H1 (cell line): ENCODE measurements around the gene KEL. TPM values are rescaled to one million over a fixed set of nuclear protein-coding genes. Genes with fewer than 3 reads are reported as not detected.

ENCODE experiments used
- CTCF ChIA-PET: fragments of 300-600 bp; sonication (Branson Sonifier 250); formaldehyde crosslinking; loops from one replicate; lab custom pipeline; 2021; ENCODE audit not compliant: partially characterized antibody; lab: Charles Lee
- POLR2A ChIA-PET: fragments of 300-600 bp; sonication (Branson Sonifier 250); formaldehyde crosslinking; loops from one replicate; lab custom pipeline; 2021; ENCODE audit warnings: inconsistent platforms; ENCODE audit not compliant: partially characterized antibody; lab: Charles Lee
- DNase-seq, 2 experiments: peaks; one replicate each; pipeline versions ENCODE4 v3.0.0 to v3.0.0-alpha.2; 2010 to 2022; ENCODE audit warnings: low spot score in 2 of 2, low read depth in 1 of 2, mixed read lengths in 1 of 2
- FAIRE-seq: peaks from 2 replicates; lab custom pipeline; 2011; peaks lifted over from hg19 to GRCh38; lab: Jason Lieb, UNC
- H2AFZ ChIP-seq: 2 replicates; pipeline ENCODE4 v1.8.1; 2012; ENCODE audit warnings: low read length, inconsistent platforms
- H2AK5ac ChIP-seq: 2 replicates; pipeline ENCODE4 v1.6.1; 2013; ENCODE audit warnings: low read depth, low read length
- H2BK120ac ChIP-seq: replicated peaks from 2 replicates; pipeline ENCODE3; 2013; ENCODE audit warnings: low read depth, low read length, inconsistent platforms
- H2BK12ac ChIP-seq: 2 replicates; pipeline ENCODE4 v1.6.1; 2013; ENCODE audit warnings: low read depth, low read length
- H2BK15ac ChIP-seq: 2 replicates; pipeline ENCODE4 v1.6.1; 2013; ENCODE audit warnings: low read length
- H2BK20ac ChIP-seq: 2 replicates; pipeline ENCODE4 v1.6.1; 2013; ENCODE audit warnings: low read length
- H2BK5ac ChIP-seq: 2 replicates; pipeline ENCODE4 v1.6.1; 2013; ENCODE audit warnings: low read depth, low read length
- H3K14ac ChIP-seq: 2 replicates; pipeline ENCODE4 v1.6.1; 2013; ENCODE audit warnings: inconsistent platforms; ENCODE audit not compliant: insufficient read length
- H3K18ac ChIP-seq: 2 replicates; pipeline ENCODE4 v1.6.1; 2013; ENCODE audit warnings: low read length; ENCODE audit errors: extremely low read depth
- H3K23ac ChIP-seq: 2 replicates; pipeline ENCODE4 v1.6.1; 2013; ENCODE audit warnings: inconsistent platforms; ENCODE audit not compliant: insufficient read length
- H3K23me2 ChIP-seq: 2 replicates; pipeline ENCODE4 v1.6.1; 2013; ENCODE audit warnings: low read depth, low read length
- H3K27ac ChIP-seq: 2 replicates; pipeline ENCODE4 v1.6.1; 2011; ENCODE audit warnings: low read depth, low read length, inconsistent platforms
- H3K27me3 ChIP-seq, 4 experiments: replicated peaks in 1 of 4; 1 replicate in 1 of 4; 2 replicates in 3 of 4; pipeline versions ENCODE4 v1.6.1 to v1.8.1; 2011 to 2013; ENCODE audit warnings: low read length in 3 of 4, mild to moderate bottlenecking in 3 of 4, inconsistent platforms in 2 of 4, mixed read lengths in 2 of 4, moderate library complexity in 1 of 4; ENCODE audit not compliant: control insufficient read depth in 3 of 4, insufficient read depth in 3 of 4; ENCODE audit errors: extremely low read depth in 1 of 4
- H3K36me3 ChIP-seq, 4 experiments: 2 replicates each; pipeline versions ENCODE4 v1.6.1 to v1.8.1; 2011 to 2013; ENCODE audit warnings: mild to moderate bottlenecking in 4 of 4, low read length in 3 of 4, moderate library complexity in 2 of 4, control low read depth in 1 of 4, inconsistent platforms in 1 of 4; ENCODE audit not compliant: insufficient read depth in 4 of 4, control insufficient read depth in 2 of 4
- H3K4ac ChIP-seq: replicated peaks from 2 replicates; pipeline ENCODE3; 2013; ENCODE audit warnings: low read length, low read depth, mixed read lengths, inconsistent platforms; ENCODE audit not compliant: insufficient read length
- H3K4me1 ChIP-seq, 4 experiments: replicated peaks in 1 of 4; 1 replicate in 1 of 4; 2 replicates in 3 of 4; pipeline versions ENCODE4 v1.6.1 to v1.8.1; 2011 to 2013; ENCODE audit warnings: low read length in 3 of 4, inconsistent platforms in 2 of 4, mixed read lengths in 1 of 4; ENCODE audit not compliant: insufficient read depth in 4 of 4, control insufficient read depth in 3 of 4
- H3K4me2 ChIP-seq, 2 experiments: 2 replicates each; pipeline versions ENCODE4 v1.6.1 to v1.8.1; 2011 to 2013; ENCODE audit warnings: low read depth in 2 of 2, low read length in 2 of 2, control low read depth in 1 of 2, inconsistent platforms in 1 of 2, mild to moderate bottlenecking in 1 of 2; ENCODE audit not compliant: insufficient read depth in 1 of 2
- H3K4me3 ChIP-seq, 4 experiments: fragments of 200-600, 300-600 bp in 1 of 4; sonication (generic), shearing (Covaris generic), sonication (Bioruptor Twin) in 1 of 4; 2 replicates each; pipeline versions ENCODE4 v1.5.1 to v1.8.1; 2011 to 2016; ENCODE audit warnings: low read length in 4 of 4, low read depth in 3 of 4, control low read depth in 2 of 4, inconsistent platforms in 2 of 4, mild to moderate bottlenecking in 2 of 4, mixed read lengths in 1 of 4, moderate library complexity in 1 of 4; ENCODE audit not compliant: insufficient read depth in 2 of 4; ENCODE audit errors: extremely low read depth in 1 of 4
- H3K56ac ChIP-seq: replicated peaks from 2 replicates; pipeline ENCODE3; 2013; ENCODE audit warnings: low read depth, mild to moderate bottlenecking, mixed read lengths, low read length, inconsistent platforms; ENCODE audit not compliant: insufficient read length
- H3K79me1 ChIP-seq: 2 replicates; pipeline ENCODE4 v1.6.1; 2013; ENCODE audit warnings: low read depth, low read length, control low read depth
- H3K79me2 ChIP-seq, 2 experiments: 2 replicates each; pipeline versions ENCODE4 v1.6.1 to v1.8.1; 2012 to 2013; ENCODE audit warnings: low read length in 2 of 2, mild to moderate bottlenecking in 2 of 2, inconsistent platforms in 1 of 2; ENCODE audit not compliant: insufficient read depth in 2 of 2, control insufficient read depth in 1 of 2
- H3K9ac ChIP-seq, 4 experiments: replicated peaks in 1 of 4; 1 replicate in 1 of 4; 2 replicates in 3 of 4; pipeline versions ENCODE4 v1.6.1 to v1.8.1; 2011 to 2013; ENCODE audit warnings: low read depth in 3 of 4, low read length in 3 of 4, control low read depth in 2 of 4, mild to moderate bottlenecking in 2 of 4, moderate library complexity in 2 of 4, inconsistent platforms in 1 of 4; ENCODE audit errors: extremely low read depth in 1 of 4
- H3K9me3 ChIP-seq, 2 experiments: 2 replicates each; pipeline versions ENCODE4 v1.6.1 to v1.8.1; 2012 to 2013; ENCODE audit warnings: mild to moderate bottlenecking in 2 of 2, moderate library complexity in 2 of 2, control low read depth in 1 of 2, inconsistent platforms in 1 of 2, low read depth in 1 of 2, low read length in 1 of 2, mixed read lengths in 1 of 2; ENCODE audit not compliant: insufficient read depth in 2 of 2
- H4K20me1 ChIP-seq, 2 experiments: replicated peaks in 1 of 2; 2 replicates each; pipeline versions ENCODE3 to v1.8.1; 2011 to 2013; ENCODE audit warnings: inconsistent platforms in 2 of 2, low read length in 2 of 2, mild to moderate bottlenecking in 1 of 2; ENCODE audit not compliant: insufficient read depth in 2 of 2, control insufficient read depth in 1 of 2
- H4K5ac ChIP-seq: 2 replicates; pipeline ENCODE4 v1.6.1; 2013; ENCODE audit warnings: low read length, low read depth, mixed read lengths, inconsistent platforms; ENCODE audit not compliant: insufficient read length
- H4K8ac ChIP-seq: 2 replicates; pipeline ENCODE4 v1.8.0; 2013; ENCODE audit warnings: mild to moderate bottlenecking, moderate library complexity, low read length, inconsistent platforms; ENCODE audit not compliant: insufficient read depth; ENCODE audit errors: extremely low read depth
- H4K91ac ChIP-seq: replicated peaks from 2 replicates; pipeline ENCODE3; 2013; ENCODE audit warnings: low read length, mixed read lengths, inconsistent platforms; ENCODE audit not compliant: insufficient read length
- BACH1 ChIP-seq: IDR thresholded peaks from 2 replicates; pipeline ENCODE4 v1.6.1; 2012; ENCODE audit warnings: low read length, improper control_type of control experiment
- WGBS, 2 experiments: shearing (Covaris generic) in 1 of 2; methylation state at CpG; one replicate each; pipeline versions ENCODE4 v1.1.6 to v1.1.7; 2013 to 2015; ENCODE audit warnings: low lambda C conversion rate in 2 of 2, mixed read lengths in 2 of 2, inconsistent platforms in 1 of 2, low coverage in 1 of 2, missing lambda C conversion rate in 1 of 2; ENCODE audit not compliant: insufficient replicate concordance in 2 of 2, insufficient coverage in 1 of 2, insufficient read length in 1 of 2; ENCODE audit errors: extremely low coverage in 1 of 2, missing lambda C conversion rate in 1 of 2; 5-methylcytosine and 5-hydroxymethylcytosine counted together
- polyA plus RNA-seq, 7 experiments: library from polyadenylated mRNA; depleted of rRNA in 3 of 7; stranded (reverse) in 5 of 7; unstranded in 2 of 7; fragments of >200 nt in 5 of 7; fragments of 200-250 nt in 2 of 7; gene quantifications; 1 replicate in 5 of 7; 2 replicates in 1 of 7; 4 replicates in 1 of 7; pipeline versions ENCODE4 v1.2.1 to v1.2.3, GENCODE V29; 2011 to 2013; ENCODE audit warnings: missing spikeins in 2 of 7, mixed read lengths in 2 of 7
- total RNA-seq: library from RNA; stranded (reverse); fragmentation: NEBNext Ultra II Directional; extraction: Animal tissue kit (Norgen Biotek cat#: 25700); gene quantifications from 2 replicates; pipeline ENCODE4 v1.2.1, GENCODE V29; 2021
- TF ChIP-seq, protein P1 (sequence below), 3 experiments: IDR thresholded peaks; 1 replicate in 2 of 3; 2 replicates in 1 of 3; pipeline versions ENCODE4 v1.5.1 to v1.6.1; 2011; ENCODE audit warnings: low read length in 3 of 3, mild to moderate bottlenecking in 3 of 3, inconsistent platforms in 2 of 3, low read depth in 1 of 3, moderate library complexity in 1 of 3; ENCODE audit not compliant: insufficient read depth in 1 of 3; ENCODE audit errors: control extremely low read depth in 1 of 3

Gene KEL
- total and polyA plus RNA-seq, 2 of the 8 experiments (the other 6 are each of a cell fraction or from before 2014, with no cell fraction given): 1.8 to 1.9 TPM

DNA sequence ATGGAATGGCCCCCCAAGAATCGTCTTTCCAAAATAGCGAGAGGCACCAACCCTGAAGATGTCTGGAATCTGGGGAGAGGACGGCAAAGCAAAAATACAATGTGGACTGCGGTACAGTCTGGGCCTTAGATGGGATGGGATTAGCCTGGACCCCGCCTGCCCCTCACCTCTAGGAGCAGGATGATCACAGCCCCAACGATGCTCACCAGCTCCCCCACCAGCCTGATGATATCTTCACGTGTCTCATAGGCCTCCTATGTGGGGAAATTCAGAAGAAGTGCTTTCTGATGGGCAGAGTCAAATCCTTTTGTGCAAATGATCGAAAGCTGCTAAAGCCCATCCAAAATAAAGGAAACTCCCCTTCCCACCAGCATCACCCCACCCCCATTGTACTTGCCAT lies 46.8 kb downstream of the KEL start:
- H3K27me3 ChIP-seq: no peaks in the 10 kb centered on the region
- no peak overlapping the region for H3K23ac ChIP-seq
- no peaks in the 10 kb centered on the region for H3K9me3 ChIP-seq
- no peak for TF ChIP-seq BACH1
- TF ChIP-seq, protein P1, sequence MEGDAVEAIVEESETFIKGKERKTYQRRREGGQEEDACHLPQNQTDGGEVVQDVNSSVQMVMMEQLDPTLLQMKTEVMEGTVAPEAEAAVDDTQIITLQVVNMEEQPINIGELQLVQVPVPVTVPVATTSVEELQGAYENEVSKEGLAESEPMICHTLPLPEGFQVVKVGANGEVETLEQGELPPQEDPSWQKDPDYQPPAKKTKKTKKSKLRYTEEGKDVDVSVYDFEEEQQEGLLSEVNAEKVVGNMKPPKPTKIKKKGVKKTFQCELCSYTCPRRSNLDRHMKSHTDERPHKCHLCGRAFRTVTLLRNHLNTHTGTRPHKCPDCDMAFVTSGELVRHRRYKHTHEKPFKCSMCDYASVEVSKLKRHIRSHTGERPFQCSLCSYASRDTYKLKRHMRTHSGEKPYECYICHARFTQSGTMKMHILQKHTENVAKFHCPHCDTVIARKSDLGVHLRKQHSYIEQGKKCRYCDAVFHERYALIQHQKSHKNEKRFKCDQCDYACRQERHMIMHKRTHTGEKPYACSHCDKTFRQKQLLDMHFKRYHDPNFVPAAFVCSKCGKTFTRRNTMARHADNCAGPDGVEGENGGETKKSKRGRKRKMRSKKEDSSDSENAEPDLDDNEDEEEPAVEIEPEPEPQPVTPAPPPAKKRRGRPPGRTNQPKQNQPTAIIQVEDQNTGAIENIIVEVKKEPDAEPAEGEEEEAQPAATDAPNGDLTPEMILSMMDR (IDR thresholded peaks at IDR 0.05; ENCODE audit: control extremely low read depth in 1 of 3, insufficient read depth in 1 of 3, low read depth in 1 of 3, low read length in 3 of 3): peak in 2 of 3 experiments; percentile 8 to 18; a peak in 2 of 4 replicates
- TF ChIP-seq, all 59 proteins: peak for 1
- H3K27ac ChIP-seq: no peak overlapping the region
- H3K23me2 ChIP-seq: no peaks in the 10 kb centered on the region
- H3K9ac ChIP-seq: no peak overlapping the region
- H3K4me2 ChIP-seq: no peak overlapping the region
- H4K5ac ChIP-seq: no peak overlapping the region
- H2BK20ac ChIP-seq: no peak overlapping the region
- H2AK5ac ChIP-seq: no peak overlapping the region
- H3K18ac ChIP-seq: no peak overlapping the region
- no peaks in the 10 kb centered on the region for H3K79me1 ChIP-seq
- 85% methylated on average over 8 of the region's 8 CpGs; no CpG with 5 or more reads in 1 of the 2 experiments for WGBS, 2 experiments
- no peaks in the 10 kb centered on the region for H3K79me2 ChIP-seq
- POLR2A ChIA-PET: no interaction called here
- DNase-seq: no peak
- no peak overlapping the region for H2AFZ ChIP-seq
- no peaks in the 10 kb centered on the region for H3K36me3 ChIP-seq
- no peak overlapping the region for H4K8ac ChIP-seq
- no peak for FAIRE-seq
- H3K4ac ChIP-seq: no peak overlapping the region
- no peak overlapping the region for H3K4me3 ChIP-seq
- H4K20me1 ChIP-seq: no peaks in the 10 kb centered on the region
- no peak overlapping the region for H4K91ac ChIP-seq
- no peaks in the 10 kb centered on the region for H3K4me1 ChIP-seq
- H3K56ac ChIP-seq: no peak overlapping the region
- CTCF ChIA-PET: interaction anchor here (0.6 to 4.3 kb wide), 15 partner anchors 10 to 556 kb away, joined by 3 to 31 read pairs (median 4); partner anchors contain the start of gene TRPV5
- H3K14ac ChIP-seq: no peak overlapping the region
- no peak overlapping the region for H2BK12ac ChIP-seq
- H2BK120ac ChIP-seq: no peak overlapping the region
- H2BK5ac ChIP-seq: no peak overlapping the region
- no peak overlapping the region for H2BK15ac ChIP-seq
